NCI-H146 treated with DMSO at 0.1 percent for 48 hours (cell line): ENCODE measurements around the gene SLC15A4.
"Not testable (repeated sequence)": the region's sequence is repeated elsewhere in the genome, so short reads cannot be mapped to it uniquely, and the experiment has no call there.

Experiments
- DNase-seq: peaks from one replicate; lab custom pipeline; 2025; ENCODE audit not compliant: unreplicated experiment; lab: John Stamatoyannopoulos, UW

Gene SLC15A4

DNA sequence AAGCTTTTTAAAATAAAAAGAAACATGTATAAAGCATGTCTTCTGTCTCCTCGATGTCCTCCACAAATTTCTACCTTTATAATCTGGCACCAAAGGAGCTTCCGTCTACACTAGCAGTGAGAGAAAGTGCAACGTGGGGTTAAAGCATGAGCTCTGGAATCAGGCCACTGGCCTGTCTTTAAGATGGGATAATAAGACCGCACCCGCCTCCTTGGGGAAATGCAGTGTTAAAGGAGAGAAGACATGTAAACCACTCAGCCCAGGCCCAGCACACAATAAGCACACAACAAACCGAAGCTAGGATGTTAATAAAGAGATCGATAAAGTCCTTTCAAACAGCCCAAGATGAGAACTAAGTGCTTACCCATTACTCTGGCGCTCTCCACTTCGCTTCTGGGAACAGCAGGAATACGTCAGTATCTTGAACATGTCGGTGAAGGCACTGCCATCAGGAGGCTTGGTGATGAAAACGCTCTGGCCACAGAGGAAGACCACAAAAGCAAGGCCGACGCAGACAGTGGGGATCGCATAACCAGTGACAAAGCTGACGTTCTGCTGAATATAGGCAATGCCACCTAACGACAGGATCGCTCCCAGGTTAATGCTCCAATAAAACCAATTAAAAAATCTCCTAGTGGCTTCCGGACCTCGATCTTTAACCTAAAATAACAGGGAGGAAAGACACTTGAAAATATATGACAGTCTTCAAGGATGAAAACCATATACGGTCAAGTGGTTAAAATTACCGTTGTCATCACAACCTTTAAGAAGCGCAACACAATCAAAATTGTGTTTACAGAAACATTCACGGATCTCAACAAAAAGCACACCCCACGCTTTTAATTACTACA lies 9.1 kb downstream of the SLC15A4 start:
- no peak for DNase-seq

DNA sequence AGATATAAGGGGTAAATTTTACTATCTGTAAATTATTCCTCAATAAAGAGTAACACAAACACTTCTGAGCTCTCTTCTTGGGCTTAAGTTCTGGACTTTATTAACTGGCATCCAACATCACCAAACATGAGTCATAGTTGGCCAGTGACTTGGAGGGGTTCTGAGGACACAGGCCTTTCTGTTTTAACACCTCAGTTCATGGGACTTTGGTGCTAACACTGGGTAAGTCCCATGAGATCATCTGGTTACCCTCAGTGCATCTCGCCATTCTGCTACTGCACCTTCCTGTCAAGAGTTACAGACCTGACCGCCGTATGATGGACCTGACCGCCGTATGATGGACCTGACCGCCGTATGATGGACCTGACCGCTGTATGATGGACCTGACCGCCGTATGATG lies 9.9 kb downstream of the SLC15A4 start:
- DNase-seq, result no peak

DNA sequence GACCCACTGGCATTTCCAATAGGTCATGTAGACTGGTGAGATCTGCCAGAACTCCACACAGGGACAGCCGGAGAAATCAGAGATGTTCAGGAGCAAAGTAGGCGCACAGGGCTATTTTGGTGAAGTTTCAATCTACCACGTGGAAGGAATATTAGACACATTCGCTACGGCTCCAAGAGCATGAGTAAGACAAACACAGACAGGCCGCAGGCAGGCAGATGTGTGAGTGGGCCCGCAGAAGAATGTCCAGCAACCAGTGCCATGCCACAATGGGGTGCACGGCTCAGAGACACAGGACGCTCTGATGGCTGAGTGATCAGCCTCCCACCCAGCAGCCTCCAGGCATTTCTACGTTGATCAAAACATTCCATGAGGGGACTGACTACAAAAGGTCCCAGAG lies 10.4 kb downstream of the SLC15A4 start:
- DNase-seq, result no peak

DNA sequence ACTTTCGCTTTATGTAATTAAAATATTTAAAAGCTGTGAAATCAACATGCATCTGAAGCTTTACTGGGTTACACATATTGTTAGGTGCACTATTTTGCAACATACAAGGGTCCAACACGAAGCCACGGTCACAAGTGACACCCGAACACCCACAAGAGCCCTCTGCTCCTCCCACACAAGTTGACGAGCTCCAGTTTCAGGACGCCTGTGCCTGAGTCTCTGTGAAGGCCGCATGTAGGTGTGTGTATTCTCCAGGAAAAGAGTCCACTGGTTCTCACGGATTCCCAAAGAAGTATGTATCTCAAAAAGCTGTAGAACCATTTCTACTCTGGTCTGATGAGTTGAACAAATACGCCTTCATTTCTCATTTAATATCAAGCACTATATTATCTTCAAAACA lies 12.0 kb downstream of the SLC15A4 start:
- DNase-seq, result no peak

GRCh38 chr12:128810182-128811127 lies 13.3 kb downstream of the SLC15A4 start:
- no peak for DNase-seq

GRCh38 chr12:128808651-128809050 lies 15.1 kb downstream of the SLC15A4 start:
- no peak for DNase-seq

DNA sequence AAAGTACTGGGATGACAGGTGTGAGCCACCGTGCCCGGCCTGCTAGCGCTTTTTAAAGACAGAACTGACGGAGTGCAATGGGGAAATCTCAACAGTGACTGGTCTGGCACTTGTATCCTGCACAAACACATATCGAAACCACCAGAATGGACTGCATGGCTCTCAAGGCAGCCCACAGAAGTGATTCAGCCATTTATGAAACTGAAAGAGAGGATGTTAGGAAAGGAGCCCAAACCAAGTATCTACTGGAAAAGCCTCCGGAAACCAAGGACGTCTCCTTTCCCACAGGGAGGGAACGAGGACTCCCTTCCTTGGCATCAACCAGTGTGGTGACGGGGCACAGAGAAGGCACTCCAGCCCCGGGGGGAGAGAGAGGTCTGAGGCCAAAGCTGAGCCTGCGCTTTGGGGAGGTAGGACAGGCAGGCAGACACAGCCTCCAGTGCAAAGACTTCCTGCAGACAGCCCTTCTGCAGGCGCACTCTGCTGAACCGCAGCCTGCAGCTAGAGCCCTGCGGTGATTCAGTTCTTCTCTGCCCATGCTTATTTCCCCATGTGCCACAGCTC lies 16.5 kb downstream of the SLC15A4 start:
- DNase-seq, result no peak

- DNase-seq, result no peak
These were observed 17.2 kb downstream of the SLC15A4 start for GRCh38 chr12:128806573-128806972.

GRCh38 chr12:128805406-128805805 lies 18.4 kb downstream of the SLC15A4 start:
- DNase-seq, result not testable (repeated sequence)

DNA sequence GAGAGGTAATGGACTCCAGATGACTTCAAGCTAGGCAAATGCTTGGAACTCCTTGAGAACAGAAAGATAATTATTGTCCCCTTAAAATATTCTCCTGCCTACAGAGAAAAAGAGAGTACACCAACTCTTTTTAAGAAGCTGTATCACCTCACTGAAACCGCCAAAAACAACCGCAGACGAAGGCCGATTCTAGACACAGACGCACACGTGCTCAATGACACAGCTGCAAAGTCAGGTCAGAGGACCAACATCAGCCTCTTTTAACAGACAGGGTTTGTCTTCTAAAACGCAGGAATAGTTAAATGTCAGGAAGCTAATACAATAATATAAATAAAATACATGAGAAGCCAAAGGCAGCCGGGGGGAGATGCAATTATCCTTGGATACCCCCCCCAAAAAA lies 19.0 kb downstream of the SLC15A4 start:
- no peak for DNase-seq

DNA sequence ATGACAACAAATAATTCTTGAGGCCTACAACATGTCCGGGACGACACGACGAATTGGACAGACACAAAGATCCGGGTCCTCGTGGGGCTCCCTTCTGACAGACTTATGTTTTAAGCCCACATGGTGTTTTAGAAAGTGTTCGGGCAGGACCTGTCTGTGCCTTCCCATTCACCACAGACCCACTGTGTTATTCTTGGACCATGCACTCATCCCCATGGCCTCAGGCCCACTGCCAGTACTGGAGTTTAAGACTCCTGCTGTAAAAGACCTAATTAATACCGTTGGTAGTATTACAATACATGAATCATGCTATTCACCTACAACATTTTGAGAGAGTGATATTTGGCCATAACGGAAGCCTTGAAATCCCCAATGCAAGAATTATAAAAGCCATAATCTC lies 20.0 kb downstream of the SLC15A4 start:
- DNase-seq, result no peak

- DNase-seq, result no peak
These were observed 21.0 kb downstream of the SLC15A4 start for GRCh38 chr12:128802756-128803155.

DNA sequence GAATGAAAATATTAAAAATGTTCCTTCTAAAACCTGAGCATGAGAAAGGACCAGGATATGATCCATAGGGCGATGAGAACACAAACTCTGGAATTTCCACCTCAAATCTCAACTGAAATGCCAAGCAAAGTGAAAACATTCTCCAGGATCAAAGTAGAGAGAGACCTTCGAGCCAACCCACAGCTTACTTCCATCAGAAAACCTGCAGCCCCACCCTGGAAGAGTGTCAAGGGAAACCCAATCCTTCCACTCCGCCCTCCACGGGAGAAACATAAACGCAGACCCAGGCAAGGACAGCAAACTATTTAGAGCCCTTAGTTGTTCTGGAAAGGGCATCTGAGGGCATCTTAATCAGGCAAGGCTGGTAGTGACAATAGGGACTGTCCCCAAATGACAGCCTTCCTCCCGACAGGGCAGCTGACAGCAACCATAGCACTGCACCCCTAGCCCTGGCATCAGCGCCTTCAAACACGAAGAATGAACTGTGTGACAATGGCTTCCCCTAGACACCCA lies 21.8 kb downstream of the SLC15A4 start:
- no peak for DNase-seq

DNA sequence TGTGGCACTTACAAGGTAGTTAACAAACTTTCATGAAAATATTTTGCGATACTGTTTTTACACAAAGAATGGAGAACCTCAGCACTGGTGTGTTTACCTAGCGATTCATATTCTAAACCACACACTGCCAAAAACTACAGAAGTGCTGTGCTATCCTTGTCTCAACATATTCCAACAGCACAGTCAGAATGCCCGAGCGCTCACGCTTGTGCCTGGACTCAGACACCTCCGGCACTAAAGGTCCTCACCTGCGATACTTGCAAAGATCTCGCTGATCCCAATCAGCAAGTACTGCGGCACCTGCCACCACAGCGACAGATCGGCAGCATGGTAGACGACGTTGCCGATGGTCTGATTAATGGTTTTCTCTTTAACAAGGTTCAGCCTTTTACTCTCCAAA lies 23.2 kb downstream of the SLC15A4 start:
- no peak for DNase-seq

- DNase-seq, result no peak
These were observed 25.0 kb downstream of the SLC15A4 start for GRCh38 chr12:128798571-128799341.

DNA sequence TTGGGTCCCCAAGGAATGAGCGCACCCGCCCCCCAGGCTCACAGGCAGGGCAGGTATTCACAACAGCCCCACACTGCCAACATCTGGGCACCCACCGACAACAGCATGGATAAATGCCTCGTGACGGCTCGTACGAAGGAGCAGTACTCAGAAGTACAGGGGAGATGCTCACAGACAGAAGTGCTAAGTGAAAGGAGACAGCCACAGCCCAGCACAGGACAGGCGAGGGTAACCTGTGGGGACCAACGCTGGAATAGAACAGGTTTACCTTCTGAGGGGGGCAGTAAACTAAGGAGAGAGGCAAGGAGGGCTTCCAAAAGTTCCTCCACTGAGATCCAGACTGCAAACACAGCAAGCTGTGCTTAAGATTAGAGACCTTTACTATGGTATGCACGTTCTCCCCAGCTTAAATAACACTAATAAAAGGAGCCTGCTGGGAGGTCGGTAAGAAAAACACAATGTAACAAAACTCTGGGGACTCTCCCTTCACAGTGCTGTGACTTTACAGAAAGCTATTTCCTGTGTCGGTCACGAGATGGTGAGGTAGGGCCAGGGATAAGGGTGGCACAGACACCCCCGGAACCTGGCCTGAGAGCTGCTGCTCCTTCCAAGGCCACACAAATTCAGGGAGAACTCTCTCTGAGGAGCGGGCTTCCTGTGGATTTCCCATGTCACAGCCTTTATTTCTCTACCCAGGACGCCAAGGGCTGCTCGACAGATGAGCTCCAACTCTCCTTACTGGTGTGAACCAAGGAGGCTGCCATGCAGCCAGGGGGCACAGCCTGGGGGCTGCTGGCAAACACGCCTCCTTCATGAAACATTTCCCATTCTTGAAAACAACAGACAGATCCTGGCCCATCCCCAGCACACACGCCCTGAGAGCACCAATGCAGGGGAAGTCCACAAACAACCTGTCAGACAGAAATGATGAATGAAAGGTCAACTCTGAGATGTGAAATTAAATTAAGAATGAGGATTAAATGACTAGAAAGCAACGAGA lies 26.3 kb downstream of the SLC15A4 start:
- DNase-seq, result no peak

DNA sequence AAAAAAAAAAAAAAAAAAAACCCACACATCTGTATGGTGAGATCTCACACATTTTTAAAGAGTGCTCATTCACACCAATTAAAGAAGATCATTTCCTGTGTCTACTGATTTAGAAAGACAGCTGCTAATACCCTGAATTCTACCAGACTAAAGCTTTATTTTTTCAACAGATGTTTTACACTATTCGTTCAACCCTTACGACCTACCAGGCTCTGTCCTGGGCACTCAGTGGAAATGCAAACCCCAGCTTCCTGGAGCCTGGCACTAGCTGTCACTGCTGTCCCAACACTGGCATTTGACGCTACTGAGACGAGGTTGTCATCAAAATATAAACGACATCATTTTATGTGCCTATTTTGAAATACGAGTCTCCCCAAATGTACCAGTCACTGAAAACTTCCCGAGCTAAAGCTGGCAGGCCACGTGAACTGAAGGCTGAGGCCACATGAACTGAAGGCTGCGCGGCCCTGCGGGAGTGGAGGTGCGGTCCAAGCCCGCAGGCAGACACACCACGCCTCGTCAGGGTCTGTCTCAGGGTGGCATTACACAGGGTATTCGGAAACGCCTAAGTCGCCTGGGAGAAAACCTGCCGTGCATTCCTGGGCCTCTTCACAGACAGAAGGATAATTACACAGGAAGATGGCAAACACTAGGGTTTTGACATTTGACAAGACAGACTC lies 27.2 kb downstream of the SLC15A4 start:
- no peak for DNase-seq

DNA sequence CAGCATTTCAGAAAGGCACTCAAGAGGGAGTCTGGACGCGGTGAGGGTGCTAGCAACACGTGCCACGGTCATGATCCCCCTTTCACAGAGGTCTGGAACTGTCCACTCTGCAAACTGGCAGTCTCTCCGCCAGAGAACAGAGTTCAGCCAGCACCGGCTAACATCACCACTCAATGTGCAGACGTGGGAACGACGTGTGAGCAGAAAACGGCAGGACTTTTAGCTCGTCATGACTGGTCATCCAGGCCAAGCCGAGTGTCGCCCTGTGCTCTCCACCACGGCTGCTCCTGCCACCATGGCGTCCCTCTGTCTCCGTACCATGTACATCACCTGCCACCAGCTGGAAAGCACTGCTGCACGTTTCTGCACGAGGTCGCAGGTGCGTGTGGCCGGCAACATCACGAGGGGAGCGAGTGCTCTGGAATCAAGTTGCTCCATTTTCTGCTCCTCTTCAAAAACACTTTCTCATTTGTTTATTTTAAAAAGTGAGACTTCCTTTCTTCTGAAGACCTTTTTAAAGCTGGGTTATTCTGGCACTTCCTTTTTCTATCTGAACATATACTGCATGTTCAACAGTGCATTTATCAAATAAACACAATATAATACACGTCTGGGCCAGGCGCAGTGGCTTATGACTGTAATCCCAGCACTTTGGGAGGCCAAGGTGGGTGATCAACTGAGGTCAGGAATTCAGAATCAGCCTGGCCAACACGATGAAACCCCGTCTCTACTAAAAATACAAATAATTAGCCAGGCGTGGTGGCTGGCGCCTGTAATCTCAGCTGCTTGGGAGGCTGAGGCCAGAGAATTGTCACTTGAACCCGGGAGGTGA lies 28.0 kb downstream of the SLC15A4 start:
- no peak for DNase-seq
